HAP-1 (cell line): ENCODE results near the gene MYL4.
"Not testable (repeated sequence)": the region's sequence is repeated elsewhere in the genome, so short reads cannot be mapped to it uniquely, and the experiment has no call there.

Experiments
- DNase-seq, 2 experiments: peaks; one replicate each; pipeline ENCODE4 v3.0.0-alpha.2; 2016 to 2020; ENCODE audit warnings: low spot score in 2 of 2
- H3K27me3 ChIP-seq: fragments of 250-450 bp; sonication (Bioruptor Pico); 2 replicates; pipeline ENCODE4 v1.5.1; 2020; ENCODE audit warnings: low read depth, mild to moderate bottlenecking, moderate library complexity
- H3K36me3 ChIP-seq: fragments of 250-450 bp; sonication (Bioruptor Pico); replicated peaks from 2 replicates; pipeline ENCODE4 v1.5.1; 2020; ENCODE audit warnings: mild to moderate bottlenecking
- H3K4me1 ChIP-seq: fragments of 250-450 bp; sonication (Bioruptor Pico); 2 replicates; pipeline ENCODE4 v1.5.1; 2020; ENCODE audit warnings: mild to moderate bottlenecking
- H3K4me3 ChIP-seq: fragments of 250-450 bp; sonication (Bioruptor Pico); 2 replicates; pipeline ENCODE4 v1.5.1; 2020; ENCODE audit warnings: mild to moderate bottlenecking, moderate library complexity
- H3K9me3 ChIP-seq: fragments of 250-450 bp; sonication (Bioruptor Pico); 2 replicates; pipeline ENCODE4 v1.5.1; 2020; ENCODE audit warnings: mild to moderate bottlenecking, moderate library complexity
- in situ Hi-C: fragments of 300-500 bp; cut with MboI; formaldehyde crosslinking; loops from 3 replicates; pipeline ENCODE4 v1.14.3; 2020; ENCODE audit warnings: low sequenced_read_pairs, inconsistent platforms, mixed read lengths

The MYL4 gene

GRCh38 chr17:47268964-47269363 is 59.8 kb downstream of the MYL4 start:
- in situ Hi-C loops, H3K4me3 ChIP-seq, H3K27me3 ChIP-seq, H3K9me3 ChIP-seq, H3K4me1 ChIP-seq, DNase-seq, H3K36me3 ChIP-seq: not testable (repeated sequence)

GRCh38 chr17:47269561-47270280 is 60.6 kb downstream of the MYL4 start:
- H3K9me3 ChIP-seq, H3K4me1 ChIP-seq, H3K36me3 ChIP-seq, in situ Hi-C loops, DNase-seq, H3K27me3 ChIP-seq, H3K4me3 ChIP-seq: not testable (repeated sequence)

- no peaks in the 10 kb centered on the region for H3K9me3 ChIP-seq
- in situ Hi-C loops, result no loop called here
- no peak overlapping the region for H3K4me3 ChIP-seq
- peaks cover 3% of the 10 kb centered on the region for H3K4me1 ChIP-seq
- no peak for DNase-seq
- no peaks in the 10 kb centered on the region for H3K27me3 ChIP-seq
- no peaks in the 10 kb centered on the region for H3K36me3 ChIP-seq
Measured at GRCh38 chr17:47270946-47271705, 62.0 kb downstream of the MYL4 start.

- Histone ChIP-seq H3K36me3 (no peaks in the 10 kb centered on the region), H3K4me3 (no peak overlapping the region), H3K9me3 (no peaks in the 10 kb centered on the region), H3K27me3 (no peaks in the 10 kb centered on the region), H3K4me1 (peaks cover 13% of the 10 kb centered on the region)
- in situ Hi-C loops, result no loop called here
- DNase-seq, result no peak
Measured at GRCh38 chr17:47272491-47272890, 63.3 kb downstream of the MYL4 start.

GRCh38 chr17:47273245-47273644 is 64.1 kb downstream of the MYL4 start:
- in situ Hi-C loops, result no loop called here
- Histone ChIP-seq H3K27me3 (no peaks in the 10 kb centered on the region), H3K9me3 (no peaks in the 10 kb centered on the region), H3K4me3 (no peak overlapping the region), H3K4me1 (peaks cover 13% of the 10 kb centered on the region), H3K36me3 (no peaks in the 10 kb centered on the region)
- DNase-seq, result no peak
